ENCODE data around the gene ZNF236. TPM values are rescaled to one million over a fixed set of nuclear protein-coding genes. Genes with fewer than 3 reads are reported as not detected.

Gene ZNF236
- polyA plus RNA-seq, 2 of the 4 experiments (the other 2 are of a cell fraction) = 2.6 to 7.8 TPM

GRCh38 chr18:76889091-76889699 lies 66.8 kb downstream of the ZNF236 start:
- Histone ChIP-seq H3K9me3 (no peaks in the 10 kb centered on the region), H3K4me2 (no peak overlapping the region), H3K27ac (no peak overlapping the region), H3K4me3 (no peak overlapping the region), H3K4me1 (no peaks in the 10 kb centered on the region)
- TF ChIP-seq ZSCAN20 (CRISPR knock-in tag; IDR thresholded peaks at IDR 0.05) (no peak), EHMT2 (IDR thresholded peaks at IDR 0.05; ENCODE audit: low read depth) (no peak)
- no peak for ATAC-seq
- ChIA-PET CTCF (no interaction called here), POLR2A (no interaction called here)
- no peak for FAIRE-seq
- no peak for DNase-seq (ENCODE audit: low read depth in 1 of 2, low spot score in 1 of 2)
- 94% methylated on average over 8 of the region's 8 CpGs for WGBS (ENCODE audit: missing lambda C conversion rate)

GRCh38 chr18:76892832-76893231 lies 70.5 kb downstream of the ZNF236 start:
- H3K9me3 ChIP-seq = no peaks in the 10 kb centered on the region
- H3K4me3 ChIP-seq = no peak overlapping the region
- no peak for ATAC-seq
- no peak for DNase-seq (ENCODE audit: low read depth in 1 of 2, low spot score in 1 of 2)
- H3K4me2 ChIP-seq = no peak overlapping the region
- FAIRE-seq = no peak
- POLR2A ChIA-PET = no interaction called here
- CTCF ChIA-PET = no interaction called here
- TF ChIP-seq RARB (CRISPR knock-in tag; IDR thresholded peaks at IDR 0.05) (no peak), CTCF (IDR thresholded peaks at IDR 0.05) (no peak), ELK1 (IDR thresholded peaks at IDR 0.05; ENCODE audit: low read depth, low read length) (no peak), POLR2A (IDR thresholded peaks at IDR 0.05; ENCODE audit: low read length) (no peak), USF2 (IDR thresholded peaks at IDR 0.05) (no peak), CBX8 (IDR thresholded peaks at IDR 0.05) (no peak), ATOH8 (CRISPR knock-in tag; IDR thresholded peaks at IDR 0.05; ENCODE audit: low read depth) (no peak), MAFK (IDR thresholded peaks at IDR 0.05; ENCODE audit: partially characterized antibody) (no peak), NR3C1 (IDR thresholded peaks at IDR 0.05) (no peak), REST (IDR thresholded peaks at IDR 0.05) (no peak), HDAC2 (IDR thresholded peaks at IDR 0.05) (no peak), GATA3 (IDR thresholded peaks at IDR 0.05; ENCODE audit: borderline replicate concordance) (no peak), NFE2L2 (conservative IDR thresholded peaks at IDR 0.05; ENCODE audit: low read length) (no peak)
- no peaks in the 10 kb centered on the region for H3K4me1 ChIP-seq
- no peak overlapping the region for H3K27ac ChIP-seq
- 96% methylated on average over 5 of the region's 5 CpGs for WGBS (ENCODE audit: missing lambda C conversion rate)

Data from A549 (cell line).